MCF 10A (cell line): ENCODE results near the gene A1BG. TPM values are rescaled to one million over a fixed set of nuclear protein-coding genes. Genes with fewer than 3 reads are reported as not detected.

Experiments
- BruUV-seq: library from RNA; stranded (reverse); fragments of 400-500 nt; replicated peaks from 2 replicates; lab custom pipeline; 2021; lab: Mats Ljungman, UMichigan
- CTCF ChIA-PET: fragments of 300-600 bp; sonication (Branson Sonifier 250); formaldehyde crosslinking; extraction: SDS; loops from one replicate; lab custom pipeline; 2021; ENCODE audit warnings: antibody characterized with exemption, inconsistent platforms; lab: Yijun Ruan, JAX
- POLR2A ChIA-PET: fragments of 300-600, 350-650 bp; sonication (Branson Sonifier 250); formaldehyde crosslinking; extraction: SDS; loops from one replicate; lab custom pipeline; 2020; ENCODE audit warnings: antibody characterized with exemption, inconsistent platforms; lab: Yijun Ruan, JAX
- DNase-seq: peaks from one replicate; pipeline ENCODE4 v3.0.0-alpha.2; 2018; ENCODE audit not compliant: unreplicated experiment
- H3K27ac Mint-ChIP-seq: one replicate; pipeline ENCODE4 v1.8.0; 2022; ENCODE audit warnings: mild to moderate bottlenecking, low read depth, mixed read lengths; ENCODE audit not compliant: unreplicated experiment
- H3K27me3 Mint-ChIP-seq: one replicate; pipeline ENCODE4 v1.8.0; 2022; ENCODE audit warnings: mixed read lengths; ENCODE audit not compliant: insufficient read depth, unreplicated experiment
- H3K36me3 Mint-ChIP-seq: one replicate; pipeline ENCODE4 v1.8.0; 2022; ENCODE audit warnings: mild to moderate bottlenecking, moderate library complexity, mixed read lengths; ENCODE audit not compliant: insufficient read depth, unreplicated experiment
- H3K4me1 Mint-ChIP-seq: one replicate; pipeline ENCODE4 v1.8.0; 2022; ENCODE audit warnings: mixed read lengths; ENCODE audit not compliant: insufficient read depth, unreplicated experiment
- H3K4me3 Mint-ChIP-seq: one replicate; pipeline ENCODE4 v1.8.0; 2022; ENCODE audit warnings: mild to moderate bottlenecking, moderate library complexity, mixed read lengths; ENCODE audit not compliant: unreplicated experiment
- H3K9me3 Mint-ChIP-seq: one replicate; pipeline ENCODE4 v1.8.0; 2022; ENCODE audit warnings: mixed read lengths; ENCODE audit not compliant: unreplicated experiment
- CTCF ChIP-seq: fragments of 200-600 bp; IDR thresholded peaks from one replicate; pipeline ENCODE4 v1.8.0; 2022; ENCODE audit warnings: antibody characterized with exemption, mild to moderate bottlenecking; ENCODE audit not compliant: unreplicated experiment
- intact Hi-C: fragments of 100-400 bp; cut with micrococcal nuclease; formaldehyde crosslinking; loops from 2 replicates; pipeline ENCODE4 v1.14.1; 2022
- total RNA-seq: library from RNA; stranded (reverse); gene quantifications from 2 replicates; pipeline ENCODE4 v1.2.3, GENCODE V29; 2022

A1BG gene
- total RNA-seq, 1 experiment from 2014 or later: 6.4 TPM

- peaks cover 19% of the 10 kb centered on the region for H3K4me1 Mint-ChIP-seq
- ChIA-PET CTCF (interaction anchor here (1.3 kb wide), 1 partner anchor 13 kb away, joined by 5 read pairs; no protein-coding TSS in a partner anchor), POLR2A (interaction anchor here (1.0 to 4.7 kb wide), 2 partner anchors 12 to 53 kb away, joined by 3 to 22 read pairs; partner anchors contain the start of gene RPS5)
- H3K9me3 Mint-ChIP-seq: no peaks in the 10 kb centered on the region
- no peak for DNase-seq
- intact Hi-C loops: no loop called here
- no peaks in the 10 kb centered on the region for H3K27me3 Mint-ChIP-seq
- BruUV-seq: no TSS peak
- H3K36me3 Mint-ChIP-seq: peaks cover 11% of the 10 kb centered on the region
- H3K27ac Mint-ChIP-seq: peak overlapping the region; percentile 95
- peak overlapping the region; percentile 92 for H3K4me3 Mint-ChIP-seq
- no peak for TF ChIP-seq CTCF
These were observed 47.1 kb upstream of the A1BG start for GRCh38 chr19:58400316-58400915.

GRCh38 chr19:58399903-58400302 lies 46.6 kb upstream of the A1BG start:
- peak overlapping the region; percentile 92 for H3K4me3 Mint-ChIP-seq
- no peak overlapping the region for H3K27ac Mint-ChIP-seq
- no peaks in the 10 kb centered on the region for H3K9me3 Mint-ChIP-seq
- CTCF ChIA-PET: interaction anchor here (1.3 kb wide), 1 partner anchor 12 kb away, joined by 5 read pairs; no protein-coding TSS in a partner anchor
- H3K36me3 Mint-ChIP-seq: peaks cover 16% of the 10 kb centered on the region
- no peak for DNase-seq
- no peak for TF ChIP-seq CTCF
- peaks cover 20% of the 10 kb centered on the region for H3K4me1 Mint-ChIP-seq
- intact Hi-C loops: no loop called here
- no peaks in the 10 kb centered on the region for H3K27me3 Mint-ChIP-seq
- POLR2A ChIA-PET: interaction anchor here (1.0 to 4.7 kb wide), 2 partner anchors 11 to 54 kb away, joined by 3 to 22 read pairs; partner anchors contain the start of gene RPS5
- BruUV-seq: no TSS peak

- H3K27me3 Mint-ChIP-seq: no peaks in the 10 kb centered on the region
- no peak overlapping the region for H3K4me3 Mint-ChIP-seq
- no peak for TF ChIP-seq CTCF
- no peaks in the 10 kb centered on the region for H3K9me3 Mint-ChIP-seq
- H3K4me1 Mint-ChIP-seq: peaks cover 31% of the 10 kb centered on the region
- ChIA-PET POLR2A (interaction anchor here (0.7 to 4.7 kb wide), 2 partner anchors 10 to 120 kb away, joined by 4 to 22 read pairs; partner anchors contain the start of gene RPS5), CTCF (no interaction called here)
- DNase-seq: no peak
- H3K27ac Mint-ChIP-seq: no peak overlapping the region
- intact Hi-C loops: no loop called here
- peaks cover 30% of the 10 kb centered on the region for H3K36me3 Mint-ChIP-seq
- BruUV-seq: no TSS peak
These were observed 45.3 kb upstream of the A1BG start for GRCh38 chr19:58398545-58398944.

- peaks cover 33% of the 10 kb centered on the region for H3K4me1 Mint-ChIP-seq
- no peak overlapping the region for H3K4me3 Mint-ChIP-seq
- BruUV-seq: no TSS peak
- peaks cover 35% of the 10 kb centered on the region for H3K36me3 Mint-ChIP-seq
- TF ChIP-seq CTCF: no peak
- ChIA-PET POLR2A (interaction anchor here (4.7 kb wide), 1 partner anchor 9 kb away, joined by 22 read pairs; the partner anchor contains the start of gene RPS5), CTCF (no interaction called here)
- no peaks in the 10 kb centered on the region for H3K27me3 Mint-ChIP-seq
- H3K9me3 Mint-ChIP-seq: no peaks in the 10 kb centered on the region
- no peak for DNase-seq
- intact Hi-C loops: no loop called here
- no peak overlapping the region for H3K27ac Mint-ChIP-seq
These were observed 44.8 kb upstream of the A1BG start for GRCh38 chr19:58398087-58398486.
